H1 (cell line): Measurements from ENCODE around the gene VPS25. TPM values are rescaled to one million over a fixed set of nuclear protein-coding genes. Genes with fewer than 3 reads are reported as not detected.

Experiments used
- ASH2L ChIP-seq: fragments of 200-600, 300-600 bp; sonication (generic); IDR thresholded peaks from one replicate; pipeline ENCODE4 v1.7.1; 2017; ENCODE audit warnings: low read length
- ATF2 ChIP-seq: IDR thresholded peaks from 2 replicates; pipeline ENCODE4 v1.6.1; 2012; ENCODE audit warnings: low read length, inconsistent platforms
- BRCA1 ChIP-seq: IDR thresholded peaks from 2 replicates; pipeline ENCODE4 v1.6.1; 2012; ENCODE audit warnings: low read depth, low read length, improper control_type of control experiment
- CBX8 ChIP-seq: fragments of 300-800, 300-1000 bp; sonication (generic); IDR thresholded peaks from 2 replicates; pipeline ENCODE4 v1.7.1; 2016; ENCODE audit warnings: low read depth, low read length, borderline replicate concordance
- E2F6 ChIP-seq: IDR thresholded peaks from 2 replicates; pipeline ENCODE4 v1.6.1; 2012; ENCODE audit warnings: inconsistent platforms
- EP300 ChIP-seq, 2 experiments: IDR thresholded peaks; 1 replicate in 1 of 2; 2 replicates in 1 of 2; pipeline ENCODE4 v1.6.1; 2011 to 2012; ENCODE audit warnings: low read depth in 2 of 2, low read length in 2 of 2, mild to moderate bottlenecking in 2 of 2, borderline replicate concordance in 1 of 2, inconsistent platforms in 1 of 2, moderate library complexity in 1 of 2
- EZH2 ChIP-seq: fragments of 200-600 bp; sonication (generic); IDR thresholded peaks from 2 replicates; pipeline ENCODE4 v1.7.1; 2012; ENCODE audit warnings: low read depth, mild to moderate bottlenecking, moderate library complexity, low read length, inconsistent platforms; ENCODE audit not compliant: severe bottlenecking
- GABPA ChIP-seq: IDR thresholded peaks from 2 replicates; pipeline ENCODE4 v1.6.1; 2011; ENCODE audit warnings: mild to moderate bottlenecking, low read length, moderate library complexity, borderline replicate concordance; ENCODE audit not compliant: insufficient read depth
- GTF2F1 ChIP-seq: IDR thresholded peaks from 2 replicates; pipeline ENCODE4 v1.6.1; 2012; ENCODE audit warnings: low read depth, low read length, improper control_type of control experiment, borderline replicate concordance
- KDM1A ChIP-seq: fragments of 200-600, 300-600 bp; sonication (generic); IDR thresholded peaks from 2 replicates; pipeline ENCODE4 v1.7.1; 2016; ENCODE audit warnings: mild to moderate bottlenecking, low read length, borderline replicate concordance
- MAX ChIP-seq: IDR thresholded peaks from 2 replicates; pipeline ENCODE4 v1.6.1; 2012; ENCODE audit warnings: inconsistent platforms
- PHF8 ChIP-seq: fragments of 200-600 bp; sonication (generic); conservative IDR thresholded peaks from 2 replicates; pipeline ENCODE4 v1.7.1; 2012; ENCODE audit warnings: low read depth, mild to moderate bottlenecking, inconsistent platforms, low read length, moderate library complexity
- RAD21 ChIP-seq, 2 experiments: IDR thresholded peaks in 1 of 2; conservative IDR thresholded peaks in 1 of 2; 2 replicates each; pipeline ENCODE4 v1.6.1; 2011; ENCODE audit warnings: low read depth in 2 of 2, low read length in 2 of 2, improper control_type of control experiment in 1 of 2, inconsistent platforms in 1 of 2, mild to moderate bottlenecking in 1 of 2, moderate library complexity in 1 of 2
- RBBP5 ChIP-seq: IDR thresholded peaks from 2 replicates; pipeline ENCODE4 v1.7.1; 2012; ENCODE audit warnings: low read depth, mild to moderate bottlenecking, inconsistent platforms, low read length, moderate library complexity, borderline replicate concordance
- SP4 ChIP-seq: IDR thresholded peaks from 2 replicates; pipeline ENCODE4 v1.6.1; 2012; ENCODE audit warnings: low read length, inconsistent platforms
- SRF ChIP-seq: IDR thresholded peaks from 2 replicates; pipeline ENCODE4 v1.6.1; 2011; ENCODE audit warnings: mild to moderate bottlenecking, low read depth, low read length, moderate library complexity
- TAF1 ChIP-seq: IDR thresholded peaks from 2 replicates; pipeline ENCODE4 v1.6.1; 2011; ENCODE audit warnings: mild to moderate bottlenecking, low read depth, low read length
- TBP ChIP-seq: IDR thresholded peaks from 2 replicates; pipeline ENCODE4 v1.6.1; 2011; ENCODE audit warnings: low read depth, low read length, improper control_type of control experiment
- USF2 ChIP-seq: IDR thresholded peaks from 2 replicates; pipeline ENCODE4 v1.6.1; 2011; ENCODE audit warnings: low read length, improper control_type of control experiment
- polyA plus RNA-seq, 7 experiments: library from polyadenylated mRNA; depleted of rRNA in 3 of 7; stranded (reverse) in 5 of 7; unstranded in 2 of 7; fragments of >200 nt in 5 of 7; fragments of 200-250 nt in 2 of 7; gene quantifications; 1 replicate in 5 of 7; 2 replicates in 1 of 7; 4 replicates in 1 of 7; pipeline versions ENCODE4 v1.2.1 to v1.2.3, GENCODE V29; 2011 to 2013; ENCODE audit warnings: missing spikeins in 2 of 7, mixed read lengths in 2 of 7
- total RNA-seq: library from RNA; stranded (reverse); fragmentation: NEBNext Ultra II Directional; extraction: Animal tissue kit (Norgen Biotek cat#: 25700); gene quantifications from 2 replicates; pipeline ENCODE4 v1.2.1, GENCODE V29; 2021

VPS25 gene
- total and polyA plus RNA-seq, 2 of the 8 experiments (the other 6 are each of a cell fraction or from before 2014, with no cell fraction given): 88.2 to 188 TPM

- TF ChIP-seq RAD21 (IDR thresholded peaks at IDR 0.05 in 1 of 2, conservative IDR thresholded peaks at IDR 0.05 in 1 of 2; ENCODE audit: low read depth in 2 of 2, low read length in 2 of 2): peak in 1 of 2 experiments; percentile 21; a peak in 1 of 4 replicates
- no peak for TF ChIP-seq EZH2
- TF ChIP-seq MAX: peak; percentile 60
- peak in 1 of 2 experiments; percentile 69; a peak in 1 of 3 replicates for TF ChIP-seq EP300 (IDR thresholded peaks at IDR 0.05; ENCODE audit: borderline replicate concordance in 1 of 2, low read depth in 2 of 2, low read length in 2 of 2)
- TF ChIP-seq PHF8: peak; percentile 97
- TF ChIP-seq GTF2F1: peak; percentile 79; the same call in 1 of the 2 replicates
- peak; percentile 56; the same call in 1 of the 2 replicates for TF ChIP-seq SRF
- TF ChIP-seq CBX8: no peak
- TF ChIP-seq SP4: 0 out of 2 replicates have a peak, but pooled peaks have one; percentile 22
- TF ChIP-seq TAF1: peak; percentile 100
- no peak for TF ChIP-seq KDM1A
- no peak for TF ChIP-seq USF2
- no peak for TF ChIP-seq E2F6
- TF ChIP-seq RBBP5: peak; percentile 82; the same call in 1 of the 2 replicates
- TF ChIP-seq BRCA1: no peak
- peak; percentile 100 for TF ChIP-seq GABPA
- TF ChIP-seq TBP: peak; percentile 95
- TF ChIP-seq ASH2L: peak; percentile 88
- TF ChIP-seq ATF2: peak; percentile 62; the same call in 1 of the 2 replicates
Measured at GRCh38 chr17:42773290-42774035, at the start of gene VPS25 (continued).
